Uterus (tissue), 2 donors: Measurements from ENCODE around the gene TBC1D10A.

ENCODE experiments used
- POLR2A ChIP-seq, 2 donors: fragments of 450-650 bp; IDR thresholded peaks; one replicate each; pipeline ENCODE4 v1.6.1; 2016; ENCODE audit warnings: antibody characterized with exemption in 2 of 2, mild to moderate bottlenecking in 1 of 2, moderate library complexity in 1 of 2
- TF ChIP-seq, protein P1 (sequence below), 4 experiments: fragments of 200-600 bp in 2 of 4; fragments of 450-650 bp in 2 of 4; sonication (generic) in 2 of 4; IDR thresholded peaks; one replicate each; pipeline ENCODE4 v1.5.1; 2016 to 2019; ENCODE audit warnings: antibody characterized with exemption in 4 of 4, mild to moderate bottlenecking in 2 of 4, moderate library complexity in 1 of 4

DNA sequence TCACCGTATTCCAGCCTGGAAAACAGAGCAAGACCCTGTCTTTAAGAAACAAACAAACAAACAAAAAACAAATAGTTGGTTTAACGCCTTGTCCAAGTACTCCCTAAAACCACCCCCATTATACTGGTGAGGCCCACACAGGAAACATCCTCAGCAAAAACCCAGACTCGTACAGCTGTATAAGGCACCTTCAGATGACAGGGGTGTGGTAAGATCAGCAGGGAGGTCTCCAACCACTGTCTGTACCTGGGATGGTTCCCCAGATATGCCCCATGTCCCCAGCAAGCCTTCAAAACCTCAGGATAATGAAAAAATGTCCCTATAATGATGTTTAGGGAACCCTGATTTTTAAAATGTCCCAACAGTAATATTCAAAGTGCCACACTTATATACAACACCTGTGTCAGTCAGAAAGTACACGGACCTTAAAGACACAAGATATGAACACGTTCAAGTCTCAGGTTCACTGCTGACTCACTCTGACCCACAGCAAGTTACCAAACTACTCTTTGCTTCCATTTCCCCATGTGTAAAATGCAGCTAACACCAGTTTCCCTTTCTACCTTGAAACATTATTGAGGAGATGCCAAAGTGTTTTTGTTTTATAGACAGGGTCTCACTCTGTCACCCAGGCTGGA lies 20.6 kb upstream of the TBC1D10A start:
- TF ChIP-seq POLR2A (IDR thresholded peaks at IDR 0.05) = no peak
- TF ChIP-seq, protein P1, sequence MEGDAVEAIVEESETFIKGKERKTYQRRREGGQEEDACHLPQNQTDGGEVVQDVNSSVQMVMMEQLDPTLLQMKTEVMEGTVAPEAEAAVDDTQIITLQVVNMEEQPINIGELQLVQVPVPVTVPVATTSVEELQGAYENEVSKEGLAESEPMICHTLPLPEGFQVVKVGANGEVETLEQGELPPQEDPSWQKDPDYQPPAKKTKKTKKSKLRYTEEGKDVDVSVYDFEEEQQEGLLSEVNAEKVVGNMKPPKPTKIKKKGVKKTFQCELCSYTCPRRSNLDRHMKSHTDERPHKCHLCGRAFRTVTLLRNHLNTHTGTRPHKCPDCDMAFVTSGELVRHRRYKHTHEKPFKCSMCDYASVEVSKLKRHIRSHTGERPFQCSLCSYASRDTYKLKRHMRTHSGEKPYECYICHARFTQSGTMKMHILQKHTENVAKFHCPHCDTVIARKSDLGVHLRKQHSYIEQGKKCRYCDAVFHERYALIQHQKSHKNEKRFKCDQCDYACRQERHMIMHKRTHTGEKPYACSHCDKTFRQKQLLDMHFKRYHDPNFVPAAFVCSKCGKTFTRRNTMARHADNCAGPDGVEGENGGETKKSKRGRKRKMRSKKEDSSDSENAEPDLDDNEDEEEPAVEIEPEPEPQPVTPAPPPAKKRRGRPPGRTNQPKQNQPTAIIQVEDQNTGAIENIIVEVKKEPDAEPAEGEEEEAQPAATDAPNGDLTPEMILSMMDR (IDR thresholded peaks at IDR 0.05) = no peak
